ENCODE results near the gene TTBK1.

Gene TTBK1

DNA sequence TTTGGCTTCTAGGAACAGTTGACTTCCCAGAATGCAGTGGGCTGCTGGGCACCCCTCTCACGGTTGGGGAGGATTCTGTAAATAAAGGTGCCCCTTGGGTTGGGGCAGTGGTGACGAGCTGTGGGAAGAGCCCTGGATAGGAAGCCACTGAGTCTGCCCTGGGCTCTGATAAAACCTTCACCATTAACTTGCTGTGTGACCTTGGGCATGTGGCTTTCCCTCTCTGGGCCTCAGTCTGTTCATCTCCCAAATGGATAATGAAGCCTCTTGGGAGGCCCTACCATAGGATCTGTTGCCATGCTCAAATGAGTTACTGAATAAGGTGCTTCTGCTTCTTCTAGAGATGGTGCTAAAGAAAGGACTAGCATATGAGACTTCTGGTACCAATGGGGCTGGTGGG, 61.6 kb downstream of the TTBK1 start:
- DNase-seq (ENCODE audit: low spot score), result no peak

DNA sequence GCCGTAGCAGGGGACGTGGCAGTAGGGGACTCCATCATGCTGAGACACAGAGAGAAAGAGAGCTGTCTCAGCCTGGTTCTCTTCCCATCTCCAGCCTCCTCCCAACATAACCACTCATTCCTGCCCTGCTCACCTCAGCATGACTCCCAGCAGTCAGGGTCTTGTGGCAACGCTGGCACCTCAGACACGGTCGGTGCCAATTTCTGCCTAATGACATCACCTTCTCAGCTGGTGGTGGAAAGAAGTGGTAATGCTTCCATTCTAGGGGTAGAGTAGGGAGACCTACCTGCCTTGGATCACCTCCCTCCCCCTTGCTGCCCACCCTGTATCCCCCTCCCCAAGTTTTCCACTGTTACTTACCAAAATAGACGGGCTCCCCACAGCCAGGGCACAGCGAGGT, 62.8 kb downstream of the TTBK1 start:
- DNase-seq (ENCODE audit: low spot score), result no peak

GRCh38 chr6:43307451-43308100, 64.3 kb downstream of the TTBK1 start:
- no peak for DNase-seq (ENCODE audit: low spot score)

- DNase-seq (ENCODE audit: low spot score), result no peak
Observed at GRCh38 chr6:43308101-43308989, 65.1 kb downstream of the TTBK1 start, which contains the start of gene CRIP3. Gene CRIP3, minus strand, starts transcription at chr6:43308826. Its CDS starts 34 bp downstream, at chr6:43308792.

DNA sequence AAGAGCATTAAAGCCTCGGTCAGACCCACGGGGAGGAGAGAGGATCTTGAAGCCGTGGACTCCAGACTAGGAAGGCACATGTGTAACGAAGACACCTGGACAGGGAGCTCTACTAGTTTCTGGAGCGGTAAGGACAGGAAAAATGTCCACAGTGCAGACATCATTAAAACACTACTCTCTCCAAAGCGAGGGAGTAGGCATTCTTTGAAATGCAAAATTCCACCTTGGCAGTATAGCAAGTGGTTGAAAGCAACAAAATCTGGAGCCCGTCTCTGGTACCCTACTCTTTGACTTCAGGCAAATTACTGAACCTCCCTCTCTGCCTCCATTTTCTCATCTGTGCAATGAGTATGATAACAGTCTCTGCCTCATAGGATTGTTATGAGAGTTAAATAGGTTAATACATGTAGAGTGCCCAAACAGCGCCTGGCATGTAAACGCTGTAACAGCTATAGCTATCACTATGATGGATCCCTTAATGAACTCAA, 65.8 kb downstream of the TTBK1 start:
- DNase-seq (ENCODE audit: low spot score), result no peak

DNA sequence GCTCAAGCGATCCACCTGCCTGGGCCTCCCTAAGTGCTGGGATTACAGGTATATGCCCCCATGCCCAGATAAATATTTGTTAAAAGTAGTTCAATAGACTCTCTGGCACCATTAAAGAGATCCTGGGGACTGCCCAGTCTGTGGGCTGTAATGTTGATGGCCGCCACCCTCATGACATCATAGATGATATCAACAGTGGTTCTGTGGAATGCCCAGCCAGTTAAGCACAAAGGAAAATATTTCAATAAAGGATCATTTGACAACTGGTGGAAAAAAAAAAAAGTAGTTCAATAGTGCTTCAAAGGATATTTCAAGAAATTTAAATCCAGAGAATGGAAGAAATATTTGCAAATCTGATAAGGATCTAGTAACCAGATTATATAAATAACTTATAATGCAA, 66.9 kb downstream of the TTBK1 start:
- no peak for DNase-seq (ENCODE audit: low spot score)

DNA sequence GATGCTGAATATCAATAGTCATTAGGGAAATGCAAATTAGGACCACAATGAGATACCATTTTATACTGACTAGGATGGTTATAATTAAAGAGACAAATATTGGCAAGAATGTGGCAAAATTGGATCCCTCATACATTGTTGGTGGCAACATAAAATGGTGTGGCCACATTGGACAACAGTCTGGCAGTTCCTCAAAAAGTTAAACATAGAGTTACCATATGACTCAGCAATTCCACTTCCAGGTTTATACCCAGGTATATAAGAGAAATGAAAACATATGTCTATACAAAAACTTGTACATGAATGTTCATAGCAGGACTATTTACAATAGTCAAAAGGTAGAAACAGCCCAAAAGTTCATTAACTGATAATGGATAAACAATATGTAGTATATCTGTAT, 67.3 kb downstream of the TTBK1 start:
- no peak for DNase-seq (ENCODE audit: low spot score)

DNA sequence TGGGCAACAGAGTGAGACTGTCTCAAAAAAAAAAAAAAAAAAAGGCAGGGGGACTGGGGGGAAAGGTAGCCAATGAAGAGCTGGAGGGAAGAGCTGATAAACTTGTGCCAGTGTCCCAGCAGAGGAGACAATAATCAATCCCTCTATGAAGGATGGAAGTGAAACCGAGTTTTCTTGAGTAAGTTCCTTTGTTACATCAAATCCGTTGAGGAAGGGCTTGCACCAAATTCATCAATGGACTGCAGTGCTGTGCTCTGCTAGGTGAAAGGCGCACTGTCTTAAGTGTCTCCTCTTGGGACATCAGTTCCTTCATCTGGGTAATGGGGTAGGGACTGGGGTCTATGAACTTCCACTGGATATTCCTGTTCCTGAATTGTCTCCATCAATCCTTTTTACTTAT, 68.4 kb downstream of the TTBK1 start:
- no peak for DNase-seq (ENCODE audit: low spot score)

GRCh38 chr6:43313813-43314212, 70.5 kb downstream of the TTBK1 start:
- no peak for DNase-seq (ENCODE audit: low spot score)

- no peak for DNase-seq (ENCODE audit: low spot score)
Observed at GRCh38 chr6:43318011-43318410, 74.7 kb downstream of the TTBK1 start.

DNA sequence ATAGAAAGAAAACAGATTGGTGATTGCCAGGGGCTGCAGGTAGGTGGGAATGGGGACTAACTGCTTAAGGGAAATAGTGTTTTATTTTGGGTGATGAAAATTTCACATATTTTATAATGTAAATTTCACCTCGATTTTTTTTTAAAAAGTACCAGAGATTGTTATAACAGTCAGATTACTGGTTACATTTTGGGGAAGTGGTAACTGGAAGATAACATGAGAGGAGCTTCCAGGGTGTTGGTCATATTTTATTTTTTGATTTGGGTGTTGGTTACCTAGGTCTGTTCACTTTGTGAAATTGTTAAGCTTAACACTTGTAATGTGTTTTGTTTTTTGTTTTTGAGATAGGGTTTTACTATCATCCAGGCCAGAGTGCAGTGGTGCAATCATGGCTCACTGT, 82.6 kb downstream of the TTBK1 start:
- DNase-seq (ENCODE audit: low spot score), result no peak

GRCh38 chr6:43328528-43328927, 85.2 kb downstream of the TTBK1 start:
- DNase-seq (ENCODE audit: low spot score), result no peak

- no peak for DNase-seq (ENCODE audit: low spot score)
Observed at GRCh38 chr6:43331470-43331869, 88.2 kb downstream of the TTBK1 start.

GRCh38 chr6:43331891-43332290, 88.6 kb downstream of the TTBK1 start:
- no peak for DNase-seq (ENCODE audit: low spot score)

DNA sequence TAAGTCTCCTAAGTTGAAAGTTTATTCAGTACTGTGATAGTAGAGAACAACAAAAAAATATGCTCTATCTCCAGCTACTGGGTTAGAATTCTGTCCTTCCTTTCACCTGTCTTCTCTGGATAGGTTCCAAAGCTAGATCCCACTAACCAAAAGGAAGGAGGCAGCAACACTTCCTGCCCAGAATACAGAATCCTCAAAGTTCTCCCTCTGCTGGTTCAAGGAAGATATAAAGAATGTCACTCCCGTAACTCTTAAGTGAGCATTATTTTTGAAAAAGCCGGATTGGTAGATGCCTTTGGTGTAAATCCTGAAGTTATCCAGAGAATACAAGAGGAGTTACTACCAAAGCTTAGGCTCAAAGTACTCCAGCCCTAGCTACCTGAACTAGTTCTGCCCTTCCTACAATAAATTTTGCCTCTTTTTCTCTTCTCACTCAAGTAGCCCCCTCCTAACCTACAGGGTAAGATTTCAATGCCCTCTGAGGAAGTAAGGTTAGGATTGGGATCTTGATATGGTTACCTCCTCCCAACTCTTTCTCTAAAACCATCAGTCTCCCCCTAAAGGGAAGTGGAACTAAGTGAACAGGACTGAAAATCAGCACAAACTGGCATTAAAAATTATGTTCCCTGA, 91.3 kb downstream of the TTBK1 start:
- peak; percentile 9 for DNase-seq (ENCODE audit: low spot score)

- DNase-seq (ENCODE audit: low spot score), result no peak
Observed at GRCh38 chr6:43335469-43335868, 92.2 kb downstream of the TTBK1 start.

- DNase-seq (ENCODE audit: low spot score), result no peak
Observed at GRCh38 chr6:43336382-43336781, 93.1 kb downstream of the TTBK1 start.
